DMS 273 (cell line): ENCODE data around the gene SCUBE3.

Experiments
- DNase-seq: peaks from one replicate; lab custom pipeline; 2025; ENCODE audit not compliant: unreplicated experiment; lab: John Stamatoyannopoulos, UW

The SCUBE3 gene

GRCh38 chr6:35213824-35214756, at the start of gene SCUBE3:
Gene SCUBE3 (plus strand): TSS chr6:35213956. CDS start chr6:35214419, 463 bp downstream.
- peak; percentile 71 for DNase-seq

GRCh38 chr6:35164277-35164676, 49.5 kb upstream of the SCUBE3 start:
- no peak for DNase-seq

- no peak for DNase-seq
Measured at GRCh38 chr6:35164868-35165267, 48.9 kb upstream of the SCUBE3 start.

- DNase-seq: no peak
Measured at GRCh38 chr6:35165630-35166071, 48.1 kb upstream of the SCUBE3 start.

GRCh38 chr6:35166116-35166515, 47.6 kb upstream of the SCUBE3 start:
- no peak for DNase-seq

GRCh38 chr6:35166520-35166919, 47.2 kb upstream of the SCUBE3 start:
- DNase-seq: no peak

- no peak for DNase-seq
Measured at GRCh38 chr6:35167505-35167904, 46.3 kb upstream of the SCUBE3 start.

- DNase-seq: no peak
Measured at GRCh38 chr6:35168461-35168861, 45.3 kb upstream of the SCUBE3 start.

- no peak for DNase-seq
Measured at GRCh38 chr6:35170166-35170565, 43.6 kb upstream of the SCUBE3 start.

GRCh38 chr6:35170891-35171290, 42.9 kb upstream of the SCUBE3 start:
- no peak for DNase-seq

- no peak for DNase-seq
Measured at GRCh38 chr6:35173044-35173426, 40.7 kb upstream of the SCUBE3 start.

- no peak for DNase-seq
Measured at GRCh38 chr6:35173427-35174087, 40.2 kb upstream of the SCUBE3 start.

- DNase-seq: no peak
Measured at GRCh38 chr6:35174088-35174434, 39.7 kb upstream of the SCUBE3 start.

GRCh38 chr6:35174501-35174900, 39.3 kb upstream of the SCUBE3 start:
- no peak for DNase-seq

- no peak for DNase-seq
Measured at GRCh38 chr6:35176301-35177024, 37.3 kb upstream of the SCUBE3 start.

- no peak for DNase-seq
Measured at GRCh38 chr6:35177157-35177556, 36.6 kb upstream of the SCUBE3 start.

GRCh38 chr6:35177596-35177995, 36.2 kb upstream of the SCUBE3 start:
- DNase-seq: no peak

- no peak for DNase-seq
Measured at GRCh38 chr6:35178012-35178411, 35.7 kb upstream of the SCUBE3 start.

GRCh38 chr6:35178932-35179832, 34.6 kb upstream of the SCUBE3 start:
- DNase-seq: peak; percentile 31

- DNase-seq: no peak
Measured at GRCh38 chr6:35179901-35180535, 33.7 kb upstream of the SCUBE3 start.
